HTERT RPE-1 (cell line): ENCODE measurements around the gene KIF26B.
"Not testable (repeated sequence)": the region's sequence is repeated elsewhere in the genome, so short reads cannot be mapped to it uniquely, and the experiment has no call there.

ENCODE experiments used
- in situ Hi-C: fragments of 300-500 bp; cut with MboI; formaldehyde crosslinking; loops from 4 replicates; pipeline ENCODE4 v1.14.3; 2020; ENCODE audit warnings: low sequenced_read_pairs

KIF26B gene

DNA sequence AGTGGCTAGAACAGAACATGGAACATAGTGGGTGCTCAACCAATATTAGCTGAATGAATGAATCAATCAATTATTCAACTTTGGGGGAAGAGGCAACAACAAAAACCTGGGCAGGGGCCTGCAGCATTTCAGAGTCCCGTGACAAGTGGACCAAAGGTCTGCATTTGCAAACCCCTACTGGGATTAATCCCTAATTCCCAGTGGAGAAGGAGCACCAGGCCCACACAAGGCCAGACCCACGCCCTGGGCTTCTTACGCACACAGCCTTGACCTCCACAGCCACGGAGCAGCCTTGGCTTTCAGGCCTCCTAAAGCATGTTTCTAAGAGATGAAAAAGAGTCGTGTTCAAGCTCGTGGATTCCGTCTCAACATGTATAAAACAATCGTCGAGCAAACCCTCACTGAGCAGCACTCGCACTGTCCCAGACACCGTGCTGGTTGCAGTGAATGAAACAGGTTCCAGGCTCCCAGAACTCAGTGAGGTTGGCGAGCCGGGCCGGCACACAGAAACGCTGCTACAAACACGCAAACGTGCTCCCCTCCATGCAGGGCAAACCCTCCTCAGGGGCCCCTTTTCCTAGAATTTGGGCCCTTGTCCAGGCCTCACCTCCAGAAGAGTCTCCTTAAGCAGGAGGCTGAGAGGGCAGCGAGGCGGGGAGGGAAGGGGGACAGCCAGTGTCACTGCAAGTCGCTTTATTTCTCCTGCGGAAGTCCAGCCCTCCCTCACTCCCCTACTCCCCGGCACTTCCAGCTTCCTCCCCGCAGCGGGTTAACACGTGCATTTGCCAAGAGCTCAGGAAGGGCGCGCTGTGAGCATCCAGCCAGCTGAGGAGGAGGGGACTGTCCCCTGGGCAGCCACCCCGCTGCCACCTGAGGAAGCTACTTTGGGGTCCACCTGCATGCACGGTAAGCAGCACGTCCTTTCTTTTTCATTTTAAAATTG is 556.4 kb downstream of the KIF26B start:
- in situ Hi-C loops, result no loop called here

DNA sequence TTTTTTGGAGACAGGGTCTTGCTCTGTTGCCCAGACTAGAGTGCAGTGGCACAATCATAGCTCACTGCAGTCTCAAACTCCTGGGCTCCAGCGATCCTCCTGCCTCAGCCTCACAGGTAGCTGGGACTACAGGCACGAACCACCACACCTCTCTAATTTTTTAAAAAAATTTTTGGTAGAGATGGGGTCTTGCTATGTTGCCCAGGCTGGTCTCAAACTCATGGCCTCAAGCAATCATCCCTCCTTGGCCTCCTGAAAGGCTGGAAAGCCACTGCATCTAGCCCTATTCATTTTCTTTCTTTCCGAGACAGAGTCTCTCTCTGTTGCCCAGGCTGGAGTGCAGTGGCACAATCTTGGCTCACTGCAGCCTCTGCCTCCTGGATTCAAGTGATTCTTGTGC is 559.2 kb downstream of the KIF26B start:
- in situ Hi-C loops, result not testable (repeated sequence)

DNA sequence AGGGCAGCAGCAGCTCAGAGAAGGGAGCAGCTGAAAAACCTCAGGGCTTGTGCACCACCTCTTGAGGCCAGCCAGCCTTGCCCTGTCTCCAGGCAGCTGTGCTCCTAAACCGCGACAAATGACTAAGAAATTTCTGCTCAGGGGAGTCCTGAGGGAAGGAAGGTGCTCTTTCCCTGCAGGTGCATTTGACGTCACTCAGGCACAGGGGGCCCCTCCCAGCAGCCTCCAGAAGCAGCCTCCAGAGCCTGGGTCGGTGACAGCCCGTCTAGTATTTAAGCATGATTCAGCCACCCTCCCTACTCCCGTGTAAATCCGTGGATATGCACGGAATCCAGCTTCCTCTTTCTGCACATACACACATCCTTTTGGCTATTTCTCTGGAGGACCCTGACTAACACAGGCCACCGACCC is 560.5 kb downstream of the KIF26B start:
- in situ Hi-C loops, result no loop called here

DNA sequence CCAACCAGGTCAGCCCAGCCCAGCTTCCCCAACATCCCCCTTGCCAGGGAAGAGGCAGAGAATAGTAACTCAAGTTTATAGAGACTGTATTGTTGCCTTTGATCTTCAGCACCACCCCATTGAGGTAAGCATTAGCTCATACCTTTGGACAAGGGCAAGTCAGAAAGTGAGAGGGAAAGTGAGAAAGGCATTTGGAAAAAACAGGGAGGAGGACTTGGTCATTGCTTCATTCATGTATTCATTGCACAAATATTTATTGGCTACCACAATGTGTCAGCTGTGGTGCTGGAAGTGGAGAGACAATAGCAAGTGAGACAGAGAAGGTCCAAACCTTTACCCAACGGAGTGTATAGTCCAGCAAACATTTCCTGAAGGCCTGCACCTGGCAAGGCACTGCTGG is 561.2 kb downstream of the KIF26B start:
- in situ Hi-C loops, result no loop called here

DNA sequence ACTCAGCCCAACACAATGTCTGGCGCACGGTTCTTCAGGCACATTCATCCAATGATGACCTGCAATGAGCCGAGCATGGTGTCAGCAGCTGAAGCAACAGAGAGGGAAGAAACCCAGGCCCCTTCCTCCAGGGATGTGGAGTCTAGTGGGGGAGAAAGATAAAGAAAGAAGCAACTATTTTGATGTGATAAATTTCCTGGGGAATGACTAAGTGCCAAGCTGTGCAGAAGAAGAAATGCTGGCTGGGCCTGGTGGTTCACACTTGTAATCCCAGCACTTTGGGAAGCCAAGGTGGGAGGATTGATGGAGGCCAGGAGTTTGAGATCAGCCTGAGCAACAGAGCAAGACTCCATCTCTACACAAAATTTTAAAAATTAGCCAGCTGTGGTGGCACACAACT is 561.8 kb downstream of the KIF26B start:
- in situ Hi-C loops, result no loop called here

DNA sequence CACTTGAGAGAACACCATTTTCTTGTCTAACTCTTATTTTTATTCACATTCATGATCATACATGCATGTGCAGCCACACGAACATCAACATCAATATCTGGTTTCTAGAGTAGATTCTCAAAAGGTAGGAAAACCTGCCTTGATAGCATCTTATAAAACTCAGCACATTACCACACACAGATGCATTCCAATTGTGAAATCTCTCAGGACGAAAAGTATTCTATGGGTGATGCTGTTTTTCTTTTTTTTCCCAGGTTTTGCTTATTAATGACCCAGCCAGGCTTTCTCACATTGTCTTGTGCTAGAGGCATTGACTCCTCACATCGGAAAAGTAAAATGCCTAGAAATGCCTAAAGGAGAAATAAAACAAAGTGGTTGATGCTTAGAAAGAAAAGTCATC is 562.8 kb downstream of the KIF26B start:
- in situ Hi-C loops, result no loop called here

DNA sequence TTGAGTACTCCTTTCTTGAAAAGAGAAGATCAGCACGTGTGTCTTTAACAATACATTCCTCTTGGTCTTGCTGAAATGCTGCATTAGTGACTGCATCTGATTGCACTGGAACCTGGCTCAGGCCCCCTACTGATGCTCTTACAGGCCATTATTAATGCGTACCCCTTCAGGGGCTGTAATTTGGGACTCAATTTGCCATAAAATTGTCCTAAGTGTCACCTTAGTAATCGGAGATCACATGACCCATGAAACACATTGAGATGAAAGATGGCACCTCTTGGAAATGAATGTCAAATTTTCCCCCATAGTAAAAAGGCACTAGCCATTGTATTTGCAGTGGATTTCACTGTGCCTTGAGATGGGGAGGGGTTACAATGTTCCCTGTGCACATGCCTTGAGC is 563.3 kb downstream of the KIF26B start:
- in situ Hi-C loops, result no loop called here

DNA sequence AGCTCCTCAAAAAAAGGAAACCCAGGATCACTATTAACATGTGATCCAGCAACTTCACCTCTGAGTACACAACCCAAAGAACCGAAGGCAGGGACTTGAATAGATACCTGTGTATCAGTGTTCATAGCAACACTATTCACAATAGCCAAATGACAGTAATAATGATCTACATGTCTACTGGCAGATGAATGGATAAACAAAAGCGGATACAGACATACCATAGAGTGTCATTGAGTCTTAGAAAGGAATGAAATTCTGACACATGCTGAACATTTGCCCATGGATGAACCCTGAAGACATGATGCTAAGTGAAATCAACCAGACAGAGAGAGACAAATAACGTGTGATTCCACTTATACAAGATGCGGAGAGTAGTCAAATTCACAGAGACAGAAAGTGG is 564.2 kb downstream of the KIF26B start:
- in situ Hi-C loops, result no loop called here

DNA sequence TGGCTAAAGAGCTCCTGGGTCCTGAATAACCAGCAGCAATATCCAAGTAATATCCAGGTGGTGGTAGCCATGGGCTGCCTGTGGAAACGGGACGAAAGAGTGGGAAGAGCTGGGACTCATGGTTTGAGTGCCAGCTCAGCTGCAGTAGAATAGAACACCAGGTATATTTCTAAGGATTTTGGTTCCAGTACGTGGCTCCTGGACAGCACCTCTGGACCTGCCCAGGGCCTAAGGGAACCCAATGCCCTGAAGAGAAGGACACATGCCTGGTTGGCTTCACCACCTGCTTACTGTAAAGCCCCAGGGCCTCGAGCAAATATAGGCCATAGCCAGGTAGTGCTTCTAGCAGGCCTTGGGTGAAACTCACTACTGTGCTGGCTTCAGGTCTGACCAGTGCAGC is 566.7 kb downstream of the KIF26B start:
- in situ Hi-C loops, result no loop called here

DNA sequence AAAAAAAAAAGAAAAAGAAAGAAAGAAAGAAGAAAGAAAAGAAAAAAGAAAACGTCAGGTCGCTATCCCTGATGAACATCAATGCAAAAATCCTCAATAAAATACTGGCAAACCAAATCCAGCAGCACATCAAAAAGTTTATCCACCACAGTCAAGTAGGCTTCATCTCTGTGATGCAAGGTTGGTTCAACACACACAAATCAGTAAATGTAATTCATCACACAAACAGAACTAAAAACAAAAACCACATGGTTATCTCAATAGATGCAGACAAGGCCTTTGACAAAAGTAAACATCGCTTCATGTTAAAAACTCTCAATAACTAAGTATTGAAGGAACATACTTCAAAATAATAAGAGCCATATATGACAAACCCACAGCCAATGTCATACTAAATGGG is 573.2 kb downstream of the KIF26B start:
- in situ Hi-C loops, result not testable (repeated sequence)

DNA sequence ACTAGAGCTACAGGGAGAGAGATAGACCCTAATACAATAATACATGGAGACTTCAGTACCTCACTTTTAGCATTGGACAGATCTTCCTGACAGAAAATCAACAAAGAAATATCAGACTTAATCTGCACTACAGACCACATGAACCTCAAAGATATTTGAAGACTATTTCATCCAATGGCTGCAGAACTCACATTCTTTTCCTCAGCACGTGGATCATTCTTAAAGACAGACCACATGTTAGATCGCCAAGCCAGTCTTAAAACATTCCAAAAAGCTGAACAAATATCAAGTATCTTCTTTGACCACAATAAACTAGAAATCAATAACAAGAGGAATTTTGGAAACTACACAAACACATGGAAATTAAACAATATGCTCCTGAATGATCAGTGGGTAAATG is 576.0 kb downstream of the KIF26B start:
- in situ Hi-C loops, result no loop called here

DNA sequence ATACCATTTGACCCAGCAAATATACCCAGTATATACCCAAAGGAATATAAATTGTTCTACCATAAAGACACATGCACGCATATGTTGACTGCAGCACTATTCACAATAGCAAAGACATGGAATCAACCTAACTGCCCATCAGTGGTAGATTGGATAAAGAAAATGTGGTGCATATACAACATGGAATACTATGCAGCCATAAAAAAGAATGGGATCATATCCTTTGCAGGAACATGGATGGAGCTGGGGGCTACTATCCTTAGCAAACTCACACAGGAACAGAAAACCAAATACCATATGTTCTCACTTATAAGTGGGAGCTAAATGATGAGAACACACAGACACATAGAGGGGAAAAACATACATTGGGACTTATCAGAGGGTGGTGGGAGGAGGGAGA is 585.6 kb downstream of the KIF26B start:
- in situ Hi-C loops, result not testable (repeated sequence)

DNA sequence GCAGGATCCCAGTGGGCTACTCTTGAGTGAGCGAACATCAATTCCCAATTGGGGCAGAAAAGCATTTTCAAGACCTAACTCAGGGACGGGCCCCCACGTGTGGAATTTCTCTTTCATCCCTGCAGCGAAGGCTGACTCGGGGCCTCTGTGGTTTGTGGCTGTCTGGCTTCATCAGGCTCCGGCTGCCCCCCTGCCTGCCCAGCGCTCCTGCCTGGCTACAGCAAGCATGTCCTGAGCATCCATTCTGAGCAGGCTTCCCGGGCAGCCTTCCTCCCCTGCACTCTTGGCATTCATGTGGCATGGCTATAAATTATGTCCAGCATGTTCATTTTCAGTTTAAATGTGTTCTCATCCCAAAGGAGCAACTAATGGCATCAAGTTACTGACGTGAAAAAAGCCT is 588.1 kb downstream of the KIF26B start:
- in situ Hi-C loops, result no loop called here

DNA sequence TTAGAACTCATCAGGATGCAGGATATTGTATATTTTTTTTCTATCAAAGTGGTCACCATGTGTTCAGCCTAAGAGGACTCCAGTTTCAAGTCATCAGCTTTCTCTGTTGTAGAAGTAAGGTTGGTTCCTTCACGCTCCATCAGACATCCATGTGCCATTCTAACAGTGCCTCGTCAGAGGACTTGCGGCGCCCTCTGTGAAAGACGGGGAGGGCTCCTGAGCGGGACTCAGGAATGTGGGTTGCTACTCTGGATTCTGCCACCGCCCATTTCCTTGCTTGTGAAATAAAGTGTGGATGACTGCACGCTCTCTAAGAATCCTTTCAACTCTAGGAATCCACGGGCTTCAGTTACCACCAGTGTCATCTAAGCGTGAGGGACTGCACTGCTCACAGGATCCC is 593.5 kb downstream of the KIF26B start:
- in situ Hi-C loops, result no loop called here

DNA sequence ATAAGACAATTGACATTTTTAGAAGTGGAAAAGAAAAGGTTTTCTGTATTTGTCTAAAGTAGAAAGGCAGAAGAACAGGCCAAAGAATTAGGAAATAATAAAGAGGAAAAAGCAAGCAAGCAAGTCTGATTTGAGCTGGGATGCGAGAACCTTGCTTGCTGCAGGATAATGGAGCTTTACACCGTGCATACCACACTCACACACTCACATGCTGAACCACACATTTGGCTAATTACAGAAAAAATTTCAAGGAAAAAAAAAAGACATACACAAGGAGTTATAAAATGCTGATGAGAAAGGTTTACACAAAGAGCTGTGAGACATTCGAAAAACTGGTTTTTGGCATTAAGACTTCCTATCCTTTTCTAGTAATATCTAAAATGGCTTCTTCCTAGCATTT is 593.9 kb downstream of the KIF26B start:
- in situ Hi-C loops, result no loop called here

DNA sequence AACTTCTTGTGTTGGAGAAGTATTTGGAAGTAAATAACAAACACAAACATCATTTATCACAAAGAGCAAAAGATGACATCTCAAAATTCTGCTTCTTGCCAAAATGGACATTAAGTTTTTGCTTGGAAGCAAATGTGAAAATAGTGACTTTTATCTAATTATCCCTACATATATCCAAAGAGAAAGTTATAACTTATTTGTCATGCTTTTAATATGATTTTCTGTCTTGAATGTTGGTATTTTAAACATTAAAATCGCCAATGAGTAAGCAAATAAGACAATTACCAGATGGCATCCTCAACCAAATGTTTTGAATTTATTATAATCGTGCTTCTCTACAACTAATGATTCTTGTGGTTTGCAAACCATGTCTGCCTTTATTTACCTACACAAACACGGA is 594.3 kb downstream of the KIF26B start:
- in situ Hi-C loops, result no loop called here

DNA sequence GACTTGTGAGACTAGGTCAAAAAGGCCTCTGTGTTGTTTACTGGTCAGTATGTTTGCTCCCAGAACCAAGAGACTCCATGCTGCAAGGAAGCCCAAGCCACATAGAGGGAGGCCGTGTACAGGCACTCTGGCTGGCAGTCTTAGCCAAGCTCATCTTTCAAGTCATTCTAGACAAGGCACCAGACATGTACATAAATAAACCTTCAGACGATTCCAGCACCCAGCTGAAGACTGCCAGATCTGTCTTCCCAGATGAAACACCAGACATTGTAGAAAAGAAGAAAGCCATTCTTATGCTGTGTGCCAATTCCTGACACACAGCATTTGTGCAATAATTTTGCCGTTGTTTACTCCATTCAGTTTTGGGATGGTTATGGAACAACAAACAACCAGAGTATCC is 595.5 kb downstream of the KIF26B start:
- in situ Hi-C loops, result no loop called here

DNA sequence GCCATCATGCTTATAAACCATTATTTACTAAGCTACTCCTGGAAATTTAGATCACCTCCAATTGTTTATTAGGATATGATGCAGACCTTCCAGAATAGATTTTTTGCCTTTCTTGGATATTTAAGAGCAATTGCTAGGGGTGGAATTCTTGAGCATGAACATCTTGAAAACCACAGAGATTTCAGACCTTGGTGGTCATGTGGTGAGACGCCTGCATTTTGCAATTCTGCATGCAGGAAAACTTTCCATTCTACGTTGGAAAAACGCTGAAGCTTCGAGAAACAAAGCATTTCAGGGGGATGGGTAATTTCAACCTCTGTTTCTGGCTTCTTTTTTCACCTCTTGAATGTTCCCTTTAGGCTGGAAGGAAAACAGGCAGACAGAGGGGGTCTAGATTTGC is 596.3 kb downstream of the KIF26B start:
- in situ Hi-C loops, result no loop called here

DNA sequence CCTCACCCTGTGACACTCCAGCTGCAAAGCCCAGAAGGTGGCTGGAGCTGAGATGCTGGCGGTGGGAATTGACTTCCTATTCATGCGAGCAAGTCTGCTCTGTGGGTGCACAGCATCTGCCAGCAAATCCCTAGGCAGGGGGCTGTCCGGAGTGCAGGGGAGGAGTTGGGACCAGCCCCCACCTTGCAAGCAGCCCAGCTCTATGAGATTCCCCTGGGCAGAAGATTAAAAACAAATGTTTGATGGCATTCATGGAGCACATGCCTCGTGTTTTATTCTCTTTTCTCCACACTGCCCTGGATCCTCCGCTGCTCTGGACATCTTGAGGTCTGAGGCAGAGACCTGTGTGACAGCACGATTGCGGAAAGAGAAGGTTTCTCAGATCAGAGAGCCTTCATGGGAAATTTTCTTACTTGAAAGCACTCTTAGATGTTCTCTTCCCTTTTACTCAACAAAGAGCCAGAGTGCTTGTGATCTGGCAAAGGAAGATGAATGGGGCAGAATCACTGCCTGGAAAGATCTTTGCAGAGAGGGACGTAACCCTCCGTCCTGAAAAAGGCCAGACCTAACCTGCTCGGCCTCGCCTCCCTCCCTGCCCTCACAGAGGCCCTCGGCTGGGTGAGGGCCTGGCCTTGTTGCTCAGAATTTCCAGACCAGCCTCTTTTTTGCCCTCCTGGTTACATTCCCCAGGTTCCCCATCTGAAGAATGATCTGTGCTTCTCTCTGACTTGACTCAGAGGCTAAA is 597.1 kb downstream of the KIF26B start:
- in situ Hi-C loops, result no loop called here

DNA sequence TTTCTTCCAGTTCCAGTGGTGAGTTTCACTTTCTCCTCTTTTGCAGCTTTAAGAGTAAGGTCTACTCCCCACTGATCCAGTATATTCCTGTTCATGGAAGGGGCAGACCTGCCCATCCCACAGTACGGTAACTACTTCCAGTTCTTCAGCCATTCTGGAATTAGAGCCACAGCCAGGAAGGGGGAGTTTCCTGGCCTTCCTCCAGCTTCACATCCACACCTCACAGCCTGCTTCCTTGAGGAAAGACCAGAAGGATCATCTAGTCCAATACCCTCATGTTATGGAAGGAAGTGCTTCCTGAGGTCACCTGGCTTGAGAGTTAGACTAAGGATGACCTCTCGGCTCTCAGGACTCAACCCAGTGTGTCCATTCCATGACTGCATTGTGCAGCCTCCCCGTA is 597.8 kb downstream of the KIF26B start:
- in situ Hi-C loops, result no loop called here

DNA sequence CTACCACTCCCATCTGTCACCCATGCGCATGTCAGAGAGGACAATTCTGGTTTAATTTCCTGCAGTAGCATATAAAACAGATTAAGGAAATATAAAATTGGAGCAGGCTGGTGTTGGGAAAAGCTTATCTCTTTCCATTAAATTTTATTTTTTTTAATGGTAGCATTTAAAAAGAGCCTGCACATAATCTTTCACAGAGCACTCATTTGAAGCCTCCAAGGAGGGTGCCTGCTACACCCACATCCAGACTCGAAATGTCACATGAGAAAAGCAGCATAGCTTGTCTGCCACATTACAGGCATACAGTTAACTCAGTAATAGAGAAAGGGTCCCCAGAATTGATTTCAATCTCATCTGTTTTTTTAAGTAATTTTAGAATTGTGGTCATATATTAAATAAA is 599.0 kb downstream of the KIF26B start:
- in situ Hi-C loops, result no loop called here

DNA sequence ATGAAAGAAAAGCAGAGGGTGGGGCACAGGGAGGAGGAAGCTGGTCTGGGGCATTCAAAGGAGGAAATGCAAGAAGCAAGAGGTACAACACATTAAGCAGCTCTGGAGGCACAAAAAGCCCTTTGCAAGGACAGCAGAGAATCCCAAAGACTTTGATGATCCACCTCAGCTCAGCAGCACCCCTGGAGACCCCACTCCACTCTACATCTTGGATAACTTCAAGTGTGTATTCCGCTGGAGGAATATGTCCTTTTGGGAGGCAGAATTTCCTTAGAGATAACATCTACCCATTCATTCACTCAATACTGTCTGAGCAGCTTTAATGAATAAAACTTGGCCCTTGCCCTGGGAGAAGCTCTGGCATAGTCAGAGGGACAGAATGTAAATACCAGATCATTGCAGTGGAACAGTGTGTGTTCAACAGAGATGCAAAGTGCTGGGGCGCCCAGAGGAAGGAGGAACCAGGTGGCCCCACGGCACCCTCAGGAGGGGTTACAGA is 599.7 kb downstream of the KIF26B start:
- in situ Hi-C loops, result no loop called here
